Smooth muscle cell (in vitro differentiated cells): ENCODE measurements around the gene NCCRP1. TPM values are rescaled to one million over a fixed set of nuclear protein-coding genes. Genes with fewer than 3 reads are reported as not detected.

Source experiments
- DNase-seq: peaks from one replicate; lab custom pipeline; 2025; ENCODE audit not compliant: unreplicated experiment; lab: John Stamatoyannopoulos, UW
- H2AFZ ChIP-seq: fragments of 200-600 bp; sonication (generic); 2 replicates; pipeline ENCODE4 v1.6.0; 2016; ENCODE audit warnings: antibody characterized with exemption, low read depth, mild to moderate bottlenecking
- H3F3A ChIP-seq: fragments of 200-600 bp; sonication (generic); 2 replicates; pipeline ENCODE4 v1.6.0; 2017; ENCODE audit warnings: antibody characterized with exemption, low read depth
- H3K27ac ChIP-seq: fragments of 200-600 bp; sonication (generic); 2 replicates; pipeline ENCODE4 v1.5.1; 2016; ENCODE audit warnings: low read depth, mild to moderate bottlenecking
- H3K27me3 ChIP-seq: fragments of 200-600 bp; sonication (generic); 2 replicates; pipeline ENCODE4 v1.6.1; 2016; ENCODE audit warnings: low read depth, mild to moderate bottlenecking
- H3K36me3 ChIP-seq: fragments of 200-600 bp; sonication (generic); 2 replicates; pipeline ENCODE4 v1.5.1; 2016; ENCODE audit warnings: low read depth
- H3K4me1 ChIP-seq: fragments of 200-600 bp; sonication (generic); 2 replicates; pipeline ENCODE4 v1.5.1; 2016; ENCODE audit warnings: low read depth
- H3K4me2 ChIP-seq: fragments of 200-600 bp; sonication (generic); 2 replicates; pipeline ENCODE4 v1.6.0; 2016; ENCODE audit warnings: mild to moderate bottlenecking
- H3K4me3 ChIP-seq: fragments of 200-600 bp; sonication (generic); 2 replicates; pipeline ENCODE4 v1.5.1; 2016; ENCODE audit warnings: mild to moderate bottlenecking
- H3K79me2 ChIP-seq: fragments of 200-600 bp; sonication (generic); 2 replicates; pipeline ENCODE4 v1.6.0; 2016; ENCODE audit warnings: low read depth, mild to moderate bottlenecking
- H3K9ac ChIP-seq: fragments of 200-600 bp; sonication (generic); 2 replicates; pipeline ENCODE4 v1.6.0; 2016; ENCODE audit warnings: low read depth
- H3K9me3 ChIP-seq: fragments of 200-600 bp; sonication (generic); replicated peaks from 2 replicates; pipeline ENCODE4 v1.5.1; 2016; ENCODE audit warnings: low read depth
- H4K20me1 ChIP-seq: fragments of 200-600 bp; sonication (generic); 2 replicates; pipeline ENCODE4 v1.6.0; 2016; ENCODE audit warnings: low read depth
- CTCF ChIP-seq: fragments of 200-600 bp; sonication (generic); IDR thresholded peaks from 2 replicates; pipeline ENCODE4 v1.5.1; 2017; ENCODE audit warnings: borderline replicate concordance, mild to moderate bottlenecking, antibody characterized with exemption; ENCODE audit not compliant: insufficient read depth, poor library complexity, severe bottlenecking
- WGBS: methylation state at CpG from one replicate; pipeline ENCODE4 v1.1.7; 2016; ENCODE audit warnings: low lambda C conversion rate; 5-methylcytosine and 5-hydroxymethylcytosine counted together
- polyA plus RNA-seq: library from polyadenylated mRNA; unstranded; fragments of >200 nt; fragmentation: Nextera tagmentation; extraction: Ambion mirVana; gene quantifications from 2 replicates; pipeline ENCODE4 v1.2.1, GENCODE V29; 2016
- total RNA-seq: library from RNA; depleted of rRNA; stranded (reverse); fragments of >200 nt; gene quantifications from 2 replicates; pipeline ENCODE4 v1.2.3, GENCODE V29; 2014

The NCCRP1 gene
- total and polyA plus RNA-seq, 2 experiments from 2014 or later: 1.5 to 4.0 TPM

GRCh38 chr19:39202998-39203355 lies 6.2 kb downstream of the NCCRP1 start:
- no peaks in the 10 kb centered on the region for H3K79me2 ChIP-seq
- H2AFZ ChIP-seq: no peak overlapping the region
- no peaks in the 10 kb centered on the region for H3K36me3 ChIP-seq
- WGBS: no CpG with 5 or more reads among the region's 1 CpG
- no peak overlapping the region for H3K4me3 ChIP-seq
- TF ChIP-seq CTCF: no peak
- DNase-seq: no peak
- H3K4me1 ChIP-seq: no peaks in the 10 kb centered on the region
- no peak overlapping the region for H3K9ac ChIP-seq
- no peaks in the 10 kb centered on the region for H4K20me1 ChIP-seq
- H3K4me2 ChIP-seq: no peak overlapping the region
- no peak overlapping the region for H3K27ac ChIP-seq
- H3K27me3 ChIP-seq: peaks cover 6% of the 10 kb centered on the region
- H3K9me3 ChIP-seq: no peaks in the 10 kb centered on the region
- H3F3A ChIP-seq: no peaks in the 10 kb centered on the region

- WGBS: 73% methylated on average over 51 of the region's 57 CpGs
- Histone ChIP-seq H3K4me1 (no peaks in the 10 kb centered on the region), H3K4me2 (no peak within 1 kb of the TSS), H3K9me3 (no peaks in the 10 kb centered on the region), H3K27ac (no peak within 1 kb of the TSS), H3K79me2 (no peaks in the 10 kb centered on the region), H3K4me3 (no peak within 1 kb of the TSS), H3K9ac (no peak within 1 kb of the TSS), H3K27me3 (no peaks in the 10 kb centered on the region), H3F3A (no peaks in the 10 kb centered on the region), H4K20me1 (no peaks in the 10 kb centered on the region), H2AFZ (no peak within 1 kb of the TSS), H3K36me3 (no peaks in the 10 kb centered on the region)
- DNase-seq: no peak
- no peak for TF ChIP-seq CTCF
These were observed 6.9 kb downstream of the NCCRP1 start, which contains the start of gene SYCN for GRCh38 chr19:39203372-39204341. Gene SYCN, minus strand, starts transcription at chr19:39204263. Its CDS starts 9 bp downstream, at chr19:39204254.

- Histone ChIP-seq H3K27ac (no peak overlapping the region), H3K9me3 (no peaks in the 10 kb centered on the region), H3K4me3 (no peak overlapping the region), H3K27me3 (no peaks in the 10 kb centered on the region), H3F3A (no peaks in the 10 kb centered on the region), H3K4me2 (no peak overlapping the region), H3K79me2 (no peaks in the 10 kb centered on the region), H3K4me1 (no peaks in the 10 kb centered on the region), H3K36me3 (no peaks in the 10 kb centered on the region), H4K20me1 (no peaks in the 10 kb centered on the region), H3K9ac (no peak overlapping the region), H2AFZ (no peak overlapping the region)
- no peak for TF ChIP-seq CTCF
- no peak for DNase-seq
- 87% methylated on average over 3 of the region's 3 CpGs for WGBS
These were observed 8.6 kb downstream of the NCCRP1 start for GRCh38 chr19:39205449-39205764.

- DNase-seq: no peak
- Histone ChIP-seq H3K4me2 (no peak overlapping the region), H3K27me3 (no peaks in the 10 kb centered on the region)
These were observed 9.4 kb downstream of the NCCRP1 start for GRCh38 chr19:39206122-39206521.

More at GRCh38 chr19:39206122-39206521, 9.4 kb downstream of the NCCRP1 start:
- Histone ChIP-seq H3K4me3 (no peak overlapping the region), H3K9ac (no peak overlapping the region), H3K9me3 (no peaks in the 10 kb centered on the region), H3K4me1 (no peaks in the 10 kb centered on the region), H4K20me1 (no peaks in the 10 kb centered on the region), H3K27ac (no peak overlapping the region), H3K36me3 (no peaks in the 10 kb centered on the region), H2AFZ (no peak overlapping the region), H3F3A (no peaks in the 10 kb centered on the region), H3K79me2 (no peaks in the 10 kb centered on the region)
- WGBS: 95% methylated on average over 6 of the region's 6 CpGs
- TF ChIP-seq CTCF: no peak
